Activated T-helper 1 cell treated with Interleukin-2 at 50 U/mL for 16 hours (primary cell): ENCODE results near the gene PODXL.
A peak's percentile ranks its signal among the peaks of the same experiment; 100 is the strongest.
"Not testable (repeated sequence)": the region's sequence is repeated elsewhere in the genome, so short reads cannot be mapped to it uniquely, and the experiment has no call there.

Experiments used
- DNase-seq: peaks from one replicate; pipeline ENCODE4 v3.0.0-alpha.2; 2020; ENCODE audit warnings: low read depth

Gene PODXL

DNA sequence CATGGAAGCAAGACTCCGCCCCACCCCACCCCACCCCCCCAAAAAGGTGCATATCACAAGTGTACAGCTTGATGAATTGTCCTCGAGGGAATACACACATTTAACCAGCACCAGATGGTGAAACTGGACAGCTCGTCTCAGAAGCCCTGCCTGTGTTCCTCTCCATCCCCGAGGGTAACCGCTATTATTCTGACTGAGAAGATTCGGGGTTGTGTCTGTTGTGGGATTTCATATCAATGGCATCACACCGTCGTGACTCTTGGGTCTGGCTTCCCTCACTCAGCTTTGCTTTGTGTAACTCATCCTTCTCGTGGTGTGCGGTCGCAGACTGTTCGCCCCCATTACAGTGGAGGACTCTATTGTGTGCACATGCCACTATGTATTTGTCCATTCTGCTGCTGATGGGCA, 18.9 kb downstream of the PODXL start:
- no peak for DNase-seq

DNA sequence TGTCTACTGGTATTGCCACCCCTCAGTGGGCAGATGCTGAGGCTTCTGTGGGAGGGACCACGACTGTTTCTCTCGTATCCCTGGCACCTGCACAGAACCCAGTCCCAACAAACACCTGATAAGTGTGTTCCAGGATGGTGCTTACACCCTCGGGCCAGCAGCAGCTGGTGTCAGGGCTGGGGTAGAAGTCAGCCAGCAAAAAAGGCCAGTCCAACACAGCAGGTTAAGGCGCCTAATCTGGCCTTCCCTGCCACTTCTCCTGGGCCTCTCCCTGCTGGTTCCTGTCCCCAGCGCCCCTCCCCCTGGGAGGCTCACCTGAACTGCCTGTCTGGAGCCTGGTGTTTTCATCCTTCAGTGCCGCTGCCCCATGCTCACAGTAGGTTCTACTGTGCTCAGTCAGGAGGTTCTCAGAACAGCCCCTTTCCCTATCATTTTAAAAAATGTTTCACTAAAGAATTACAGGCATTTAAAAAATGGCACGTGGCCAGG, 20.0 kb downstream of the PODXL start:
- DNase-seq: no peak

DNA sequence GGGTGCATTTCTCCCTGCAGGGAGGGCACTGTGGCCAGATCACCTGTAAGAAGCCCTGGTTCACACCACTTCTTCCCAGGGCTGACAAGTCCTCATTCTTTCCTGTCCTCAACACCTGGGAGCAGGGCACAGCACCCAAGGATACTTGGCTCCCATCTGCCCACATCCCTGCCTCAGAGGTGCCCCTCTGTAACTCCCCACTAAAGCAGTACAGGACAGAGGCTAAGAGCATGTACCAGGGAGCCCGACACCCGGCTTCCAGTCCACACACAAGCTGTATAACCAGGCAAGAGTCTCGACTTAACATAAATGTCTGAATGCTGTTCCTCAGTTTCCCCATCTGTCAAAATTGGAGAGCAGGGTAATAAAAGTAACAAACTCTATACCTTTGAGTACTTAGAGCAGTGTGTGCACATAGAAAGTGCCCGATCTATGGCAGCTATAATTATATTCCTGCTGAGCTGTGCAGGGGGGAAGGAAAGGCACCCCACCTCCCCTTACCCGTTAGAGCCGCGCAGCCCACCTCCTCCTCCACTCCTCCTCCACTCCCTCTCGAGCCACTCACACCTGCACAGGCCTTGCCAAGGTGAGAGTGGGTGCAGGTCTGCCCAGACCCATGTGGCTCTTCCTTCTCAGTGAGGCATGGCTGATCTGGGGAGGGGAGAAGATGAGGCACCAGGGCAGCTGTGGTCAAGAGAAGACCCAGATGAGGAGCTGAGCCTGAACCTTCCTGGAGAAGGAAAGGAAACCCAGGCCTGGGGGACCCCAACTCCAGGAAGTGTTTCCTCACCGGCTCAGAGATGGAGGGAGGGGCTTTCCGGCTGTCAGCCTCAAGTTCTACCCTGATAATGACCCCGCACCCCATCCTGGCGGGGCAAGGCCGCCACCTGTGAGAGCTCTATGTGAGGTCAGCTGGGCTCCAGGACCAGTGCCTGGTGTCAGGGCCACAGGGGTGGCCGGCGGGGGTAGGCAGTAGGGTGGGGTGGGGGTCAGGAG, 22.6 kb downstream of the PODXL start:
- DNase-seq: no peak

DNA sequence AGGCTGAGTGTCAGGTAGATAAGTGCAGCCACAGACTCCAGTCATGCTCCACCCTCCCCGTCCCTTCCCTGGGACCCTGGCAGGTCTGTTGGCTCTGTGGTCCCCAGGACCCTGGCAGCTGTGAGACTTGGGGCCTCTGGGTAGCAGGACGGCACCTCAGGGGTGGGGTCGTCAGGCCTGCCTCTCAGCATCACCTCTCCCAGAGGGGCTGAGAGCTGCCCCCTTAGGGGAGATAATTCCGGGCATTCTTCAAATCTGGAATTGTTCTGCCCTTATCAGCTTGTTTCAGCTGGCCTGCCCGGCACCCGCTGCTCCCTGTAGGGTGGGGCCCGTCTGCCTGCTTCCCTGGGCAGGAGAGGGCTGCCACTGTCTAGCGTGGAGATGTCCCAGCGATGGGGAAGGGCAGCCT, 23.3 kb downstream of the PODXL start:
- no peak for DNase-seq

DNA sequence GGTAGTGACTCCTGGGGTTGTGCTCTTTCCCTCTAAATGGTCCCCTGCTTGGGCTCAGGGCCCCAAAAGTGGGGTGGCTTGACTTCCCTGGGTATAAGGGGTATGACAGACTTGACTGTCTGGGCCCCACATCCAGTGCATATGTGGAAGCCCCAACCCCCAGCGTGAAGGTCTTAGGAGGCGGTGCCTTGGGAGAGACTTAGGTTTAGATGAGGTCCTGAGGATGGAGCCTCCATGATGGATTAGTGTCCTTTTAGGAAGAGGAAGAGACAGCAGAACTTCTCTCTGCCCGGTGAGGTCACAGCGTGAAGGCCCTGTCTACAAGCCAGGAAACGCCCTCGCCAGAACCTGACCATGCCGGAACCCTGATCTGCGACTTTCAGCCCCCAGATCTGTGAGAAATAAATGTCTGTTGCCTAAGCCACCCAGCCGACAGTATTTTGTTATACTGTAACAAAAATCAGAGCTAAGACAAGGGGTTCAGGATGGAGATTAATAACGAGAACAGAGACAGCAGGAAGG, 23.8 kb downstream of the PODXL start:
- no peak for DNase-seq

DNA sequence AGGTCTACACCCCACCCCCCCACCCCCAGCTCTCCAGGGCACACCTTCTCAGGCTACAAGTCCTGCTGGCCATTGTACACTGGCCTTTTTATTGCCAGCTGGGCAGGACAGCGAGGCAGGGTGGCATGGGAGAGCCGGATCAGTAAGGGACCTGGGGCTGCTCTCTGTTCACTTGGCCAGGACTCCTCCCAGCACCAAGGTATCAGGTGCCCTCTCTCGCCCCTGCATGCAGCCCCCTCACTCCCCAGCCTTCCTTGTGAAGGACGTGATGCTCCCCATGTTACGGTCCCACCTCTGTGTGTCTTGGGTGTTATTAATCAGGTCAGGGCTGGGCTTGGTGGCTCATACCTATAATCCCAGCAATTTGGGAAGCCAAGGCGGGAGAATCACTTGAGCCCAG, 26.3 kb downstream of the PODXL start:
- DNase-seq: no peak

DNA sequence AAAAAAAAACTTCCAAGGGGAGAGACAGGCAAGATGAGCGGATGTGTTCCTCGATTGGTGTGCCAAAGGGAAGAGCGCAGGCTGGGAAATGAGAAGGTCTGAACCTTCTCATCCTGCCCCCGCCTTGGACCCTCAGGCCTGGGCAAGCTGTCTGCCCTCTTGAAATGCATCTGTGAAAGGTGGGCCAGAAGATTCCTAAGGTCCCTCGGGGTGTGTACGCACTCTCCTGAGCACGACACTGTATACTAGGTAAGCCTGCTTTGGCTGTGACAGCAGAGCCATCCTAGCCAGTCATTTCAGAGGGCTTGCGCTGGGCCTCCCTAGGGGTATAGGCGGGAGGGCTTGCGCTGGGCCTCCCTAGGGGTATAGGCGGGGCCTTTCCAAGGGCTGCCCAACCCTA, 26.8 kb downstream of the PODXL start:
- no peak for DNase-seq

DNA sequence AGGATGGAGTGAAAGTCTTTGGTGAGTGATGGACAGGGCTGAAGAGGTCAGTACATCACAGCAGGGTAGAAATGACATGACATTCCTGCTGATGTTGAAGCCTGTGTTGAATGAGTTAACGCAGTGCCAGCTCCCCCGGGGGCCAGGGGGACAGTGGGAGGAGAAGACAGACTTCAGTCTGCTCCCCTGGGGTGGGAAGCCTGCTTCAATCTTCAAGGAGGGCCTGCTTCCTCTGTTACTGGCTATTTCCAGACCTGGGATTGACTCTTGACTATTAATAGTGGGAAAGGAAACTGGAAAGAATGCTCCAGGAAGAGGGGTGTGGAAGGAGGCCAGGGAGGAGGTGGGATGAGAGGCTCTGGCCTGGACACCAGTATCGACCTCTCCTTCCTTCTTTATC, 27.2 kb downstream of the PODXL start:
- no peak for DNase-seq

DNA sequence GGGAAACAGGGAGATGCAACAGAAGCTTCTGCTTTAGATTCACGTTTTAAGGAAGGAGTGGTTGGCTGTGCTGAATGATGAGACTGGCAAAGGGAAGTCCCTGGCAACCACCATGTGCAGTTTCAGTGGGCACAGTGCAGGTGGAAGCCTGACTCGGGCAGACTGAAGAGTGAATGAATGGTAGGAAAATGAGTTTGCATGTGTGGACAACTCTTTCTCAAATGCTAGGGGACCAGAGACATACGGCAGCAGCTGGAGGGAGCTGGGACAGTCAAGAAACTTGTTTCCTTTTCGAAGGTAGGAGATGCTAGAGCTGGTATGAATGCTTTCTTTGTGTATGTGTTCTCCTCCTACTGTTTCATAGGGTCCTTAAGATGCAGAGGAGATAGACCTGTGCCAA, 29.0 kb downstream of the PODXL start:
- no peak for DNase-seq

DNA sequence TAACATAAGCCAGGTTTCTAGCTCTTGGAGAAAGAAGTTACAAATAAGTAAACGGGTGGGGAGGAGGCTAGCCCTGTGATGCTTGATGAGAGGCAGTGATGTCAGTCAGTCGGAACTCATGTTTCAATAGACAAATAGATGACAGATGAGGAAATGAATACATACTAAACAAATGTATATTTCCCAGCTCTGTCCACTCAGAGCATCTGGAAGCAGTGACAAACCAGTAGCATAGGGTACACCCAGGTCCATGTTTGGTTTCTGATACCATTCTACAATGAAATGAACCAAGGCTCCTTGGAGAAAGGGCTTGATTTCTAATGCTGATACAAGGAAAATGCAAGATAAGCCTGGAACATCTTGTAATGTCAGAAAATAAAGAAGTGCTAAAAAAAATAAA, 30.6 kb downstream of the PODXL start:
- no peak for DNase-seq

DNA sequence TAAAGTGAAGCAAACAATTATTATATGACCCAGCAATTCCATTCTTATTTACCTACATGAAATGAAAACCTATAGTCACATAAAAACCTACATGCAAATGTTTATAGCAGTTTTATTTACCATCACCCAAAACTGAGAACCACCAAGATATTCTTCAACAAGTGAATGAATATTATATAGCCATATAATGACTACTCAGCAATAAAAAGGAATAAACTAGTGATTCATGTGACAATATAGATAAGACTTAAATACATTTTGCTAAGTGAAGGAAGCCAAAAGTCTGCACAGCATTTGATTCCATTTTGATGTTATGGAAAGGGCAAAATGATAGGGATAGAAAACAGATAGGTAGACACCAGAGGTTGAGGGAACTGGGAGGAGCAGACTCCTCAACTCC, 31.7 kb downstream of the PODXL start:
- DNase-seq: no peak

DNA sequence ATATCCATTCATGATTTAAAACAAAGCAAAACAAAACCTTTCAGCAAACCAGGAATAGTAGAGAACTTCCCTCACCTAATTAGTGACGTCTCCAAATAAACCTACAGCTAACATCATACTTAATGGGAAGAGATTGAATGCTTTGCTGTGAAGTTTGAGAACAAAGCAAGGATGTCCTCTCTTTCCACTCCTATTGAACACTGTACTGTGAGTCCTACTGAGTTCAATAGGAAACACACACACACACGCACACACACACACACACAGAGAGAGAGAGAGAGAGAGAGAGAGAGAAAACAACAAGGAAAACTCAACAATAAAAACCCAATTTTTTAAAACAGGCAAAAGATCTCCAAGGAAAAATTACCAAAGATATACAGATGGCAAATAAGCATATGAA, 32.3 kb downstream of the PODXL start:
- DNase-seq: no peak

DNA sequence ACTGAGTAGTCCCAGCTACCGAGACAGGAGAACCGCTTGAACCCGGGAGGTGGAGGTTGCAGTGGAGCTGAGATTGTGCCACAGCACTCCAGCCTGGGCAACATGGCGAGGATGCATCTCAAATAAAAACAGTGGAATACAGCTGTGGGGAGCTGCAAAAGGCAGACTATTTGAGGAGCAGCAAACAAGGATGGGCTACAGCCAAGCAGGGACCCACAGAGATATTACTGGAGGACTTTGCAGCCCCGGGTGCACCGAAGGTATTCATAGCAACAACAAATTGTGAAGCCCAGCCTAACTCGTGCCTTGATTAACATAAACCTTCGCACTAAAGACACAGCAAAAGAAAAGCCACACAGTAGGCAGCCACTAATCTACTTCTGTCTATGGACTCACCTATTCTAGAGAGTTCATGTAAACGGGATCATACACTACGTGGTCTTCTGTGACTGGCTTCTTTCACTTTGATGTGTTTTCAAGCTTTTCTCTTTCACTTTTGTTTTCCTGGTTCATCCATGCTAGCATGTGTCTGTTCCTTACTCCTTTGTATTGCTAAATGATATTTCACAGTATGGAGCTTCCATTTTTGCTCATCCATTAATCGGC, 34.0 kb downstream of the PODXL start:
- DNase-seq: no peak

DNA sequence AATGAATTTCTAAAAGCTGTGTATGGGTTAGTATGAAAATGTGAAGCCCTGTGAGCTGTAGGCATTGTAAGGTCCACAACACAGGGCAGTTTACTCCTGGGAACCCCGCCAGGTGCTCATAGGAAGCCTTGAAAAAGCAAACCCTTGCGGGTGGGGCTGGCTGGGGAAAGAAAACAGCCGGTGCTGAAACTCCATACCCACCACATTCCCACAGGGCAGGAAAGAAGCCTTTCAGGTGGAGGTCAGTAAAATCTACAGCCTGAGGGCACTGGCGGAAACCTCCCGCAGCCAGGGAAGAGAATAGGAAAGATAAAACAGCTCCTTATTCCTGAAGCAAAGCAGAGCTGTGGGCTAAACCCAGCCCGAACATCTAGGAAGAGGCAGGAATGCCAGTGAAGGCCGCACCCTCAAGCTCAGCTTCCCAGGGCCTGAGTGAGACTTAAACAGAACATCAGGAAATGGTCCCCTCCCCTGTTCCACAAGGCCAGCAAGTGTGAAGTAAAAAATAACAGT, 34.7 kb downstream of the PODXL start:
- DNase-seq: no peak

DNA sequence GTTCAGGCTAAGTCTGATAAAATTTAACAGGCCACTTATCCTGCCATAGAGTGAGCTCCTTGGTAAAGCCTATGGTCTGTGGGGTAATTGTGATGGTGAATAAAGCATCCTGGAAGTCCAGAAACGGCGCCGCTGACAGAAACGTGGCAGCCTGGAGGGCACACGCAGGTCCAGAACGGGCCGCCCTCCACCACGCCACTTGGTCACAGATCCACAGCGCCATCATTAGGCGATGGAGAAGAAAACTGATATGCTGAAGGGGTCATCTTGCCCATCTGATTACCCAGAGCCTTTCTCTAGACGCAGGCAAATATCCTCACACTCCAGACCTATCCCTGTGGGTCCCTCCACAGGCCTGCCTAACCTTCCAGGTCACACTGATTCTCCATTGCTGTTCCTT, 37.8 kb downstream of the PODXL start:
- DNase-seq: no peak

DNA sequence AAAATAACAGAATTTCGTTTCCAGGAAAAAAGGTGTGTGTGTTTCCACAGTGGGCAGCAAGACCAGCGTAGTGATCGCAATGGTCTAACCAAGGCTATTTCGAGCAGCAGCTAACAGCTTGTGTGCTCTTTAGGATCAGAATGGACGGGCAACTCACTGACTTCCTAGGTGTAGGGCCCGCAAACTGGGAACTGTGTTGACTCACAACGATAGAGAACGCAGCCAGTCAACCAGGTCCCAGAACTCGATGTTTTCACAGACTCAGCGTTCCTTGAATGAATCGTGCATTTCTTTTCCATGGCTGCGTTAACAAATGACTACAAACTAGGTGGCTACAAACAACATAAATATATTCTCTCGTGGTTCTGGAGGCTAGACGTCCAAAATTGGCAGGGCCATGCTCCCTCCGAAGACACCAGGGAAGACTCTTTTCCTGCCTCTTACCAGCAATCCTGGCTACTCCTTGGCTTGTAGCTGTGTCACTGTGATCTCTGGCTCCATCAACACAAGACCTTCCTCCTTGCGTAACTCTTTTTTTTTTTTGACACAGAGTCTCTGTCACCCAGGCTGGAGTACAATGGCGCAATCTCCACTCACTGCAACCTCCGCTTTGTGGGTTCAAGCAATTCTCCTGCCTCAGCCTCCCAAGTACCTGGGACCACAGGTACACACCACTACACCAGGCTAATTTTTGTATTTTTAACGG, 39.1 kb downstream of the PODXL start:
- no peak for DNase-seq

DNA sequence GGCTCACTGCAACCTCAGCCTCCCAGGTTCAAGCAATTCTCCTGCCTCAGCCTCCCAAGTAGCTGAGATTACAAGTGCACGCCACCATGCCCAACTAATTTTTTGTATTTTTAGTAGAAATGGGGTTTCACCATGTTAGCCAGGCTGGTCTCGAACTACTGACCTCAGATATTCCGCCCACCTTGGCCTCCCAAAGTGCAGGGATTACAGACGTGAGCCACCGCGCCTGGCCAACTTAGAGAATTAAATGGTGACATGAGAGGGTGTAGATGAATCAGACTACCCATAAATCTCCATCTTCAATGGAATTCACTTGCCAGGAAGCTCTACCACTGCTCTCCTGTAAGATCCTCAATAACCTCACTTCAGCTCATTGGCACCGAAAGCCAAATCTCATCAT, 41.0 kb downstream of the PODXL start:
- not testable (repeated sequence) for DNase-seq

DNA sequence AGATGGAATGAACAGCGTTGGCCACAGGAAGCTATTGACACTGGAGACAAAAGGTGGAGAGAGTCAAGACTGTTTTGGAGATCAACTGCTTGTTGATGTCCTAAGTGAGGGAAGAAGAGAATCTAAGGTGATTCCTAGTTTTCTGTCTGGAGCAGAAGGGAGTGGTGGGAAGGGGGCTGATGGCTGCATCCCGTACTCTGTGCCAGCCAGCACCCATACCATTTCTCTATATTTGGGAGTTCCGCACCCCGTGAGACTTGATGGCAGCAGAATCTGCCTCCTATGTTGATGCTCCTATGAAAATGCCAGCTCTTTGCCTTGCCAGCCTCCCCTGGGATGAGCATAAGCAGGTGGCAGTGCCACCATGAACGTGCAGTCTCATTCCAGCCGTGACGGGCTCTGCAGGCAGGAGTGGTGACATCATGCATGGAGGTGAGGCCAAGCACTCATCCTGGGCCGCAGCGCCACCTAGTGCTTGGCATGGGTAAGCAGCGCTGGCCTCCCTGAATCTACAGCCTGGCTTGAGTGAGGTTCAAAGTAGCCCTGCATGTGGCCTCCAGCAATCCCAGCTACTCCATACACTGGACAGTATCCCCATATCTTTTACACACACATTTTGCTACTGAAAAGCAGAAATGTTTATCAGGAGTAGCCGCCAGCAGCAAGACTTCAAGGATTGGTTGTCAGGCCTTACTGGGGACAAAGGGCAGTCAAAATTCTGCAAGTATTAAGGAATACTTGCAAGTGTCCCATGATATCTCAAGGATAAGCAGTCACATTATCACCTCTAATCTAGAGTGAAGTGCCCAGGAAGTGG, 43.0 kb downstream of the PODXL start:
- DNase-seq: peak; percentile 53

DNA sequence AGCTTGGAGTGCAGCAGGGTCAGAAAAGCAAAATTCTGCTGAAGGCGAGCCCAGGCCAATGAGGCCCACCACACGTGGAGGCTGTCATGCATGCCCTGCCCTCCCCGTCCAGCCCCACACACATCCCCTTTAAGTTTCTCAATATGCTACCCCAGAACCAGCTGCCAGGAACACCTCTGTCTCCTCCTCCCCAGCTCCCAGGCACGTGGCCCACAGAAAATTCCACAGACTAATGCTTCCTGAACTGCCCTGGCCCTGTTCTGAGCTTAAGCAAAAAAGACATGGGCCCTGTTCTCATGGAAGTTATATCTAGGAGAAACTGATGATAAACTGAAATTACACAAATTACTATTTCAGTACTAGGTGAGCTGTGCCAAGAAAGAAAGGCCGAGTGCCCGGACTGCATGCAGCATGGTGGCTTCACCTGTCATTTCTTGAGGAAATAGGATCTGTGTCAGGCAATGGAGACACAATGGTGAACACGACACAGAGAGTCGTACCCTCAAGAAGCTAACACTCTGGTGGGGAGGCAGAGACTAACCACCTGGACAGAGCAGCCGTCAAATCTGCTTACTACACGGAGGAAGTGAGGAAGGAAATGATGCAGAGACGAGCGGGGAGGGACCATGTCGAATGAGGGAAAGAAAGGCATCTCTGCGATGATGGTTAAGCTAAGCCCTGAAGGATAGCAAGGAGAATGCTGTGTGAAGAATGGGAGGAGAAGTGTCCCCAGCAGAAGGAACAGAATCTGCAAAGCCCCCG, 44.5 kb downstream of the PODXL start:
- DNase-seq: no peak

DNA sequence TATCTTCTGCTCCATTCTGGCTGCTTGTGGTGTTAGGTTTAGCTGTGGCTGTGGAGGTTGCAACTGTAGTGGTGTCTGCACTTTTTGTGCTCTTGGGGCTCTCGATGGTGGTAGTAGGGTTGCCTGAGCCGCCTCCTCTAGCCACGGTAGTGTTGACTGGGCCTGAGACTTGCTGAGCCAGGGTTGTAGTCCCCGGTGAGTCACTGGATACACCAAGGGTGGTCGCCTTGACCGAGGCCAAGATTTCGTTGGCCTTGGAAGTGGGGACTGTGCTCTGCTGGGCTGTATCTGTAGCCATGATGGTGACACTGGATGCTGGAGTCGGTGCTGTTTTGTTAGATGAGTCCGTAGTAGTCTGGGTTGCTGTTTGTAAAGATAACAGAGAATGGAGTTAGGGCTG, 45.4 kb downstream of the PODXL start:
- DNase-seq: no peak

DNA sequence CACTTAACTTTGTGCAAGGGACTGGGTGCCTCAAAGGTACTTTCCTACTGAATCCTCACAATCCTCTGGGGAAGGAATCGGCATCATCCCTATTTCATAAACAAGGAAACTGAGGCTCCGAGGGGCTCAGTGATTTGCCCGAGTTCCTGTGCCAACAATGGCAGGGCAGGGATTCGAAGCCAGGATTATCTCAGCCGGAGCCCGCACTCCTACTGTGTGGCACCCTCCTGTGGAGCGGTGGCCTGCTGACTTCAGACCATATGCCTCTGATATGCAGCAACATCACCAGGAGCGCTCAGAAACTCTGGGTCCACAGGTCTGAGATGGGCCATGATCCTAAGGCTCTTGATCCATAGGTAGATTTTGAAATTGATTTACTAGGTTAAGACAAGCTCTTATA, 46.6 kb downstream of the PODXL start:
- no peak for DNase-seq
